HG03066 (cell line): Measurements from ENCODE around the gene PPL.

Experiments
- ATAC-seq: cut with Tn5 transposase; IDR thresholded peaks from one replicate; pipeline ENCODE4 v1.9.1; 2021; ENCODE audit warnings: low read depth; ENCODE audit not compliant: unreplicated experiment

PPL gene

GRCh38 chr16:4837733-4838501 lies 99.0 kb downstream of the PPL start:
- no peak for ATAC-seq

GRCh38 chr16:4836727-4837126 lies 100.2 kb downstream of the PPL start:
- ATAC-seq = no peak

GRCh38 chr16:4833584-4833983 lies 103.4 kb downstream of the PPL start:
- no peak for ATAC-seq

- no peak for ATAC-seq
Observed at GRCh38 chr16:4832698-4833343, 104.1 kb downstream of the PPL start.
